ENCODE measurements around the gene STAB1.

GRCh38 chr3:52511509-52511908 lies 16.4 kb downstream of the STAB1 start:
- TF ChIP-seq SP1 (IDR thresholded peaks at IDR 0.05; ENCODE audit: low read depth, low read length) = no peak
- no peak for TF ChIP-seq ZNF274 (IDR thresholded peaks at IDR 0.05; ENCODE audit: borderline replicate concordance, extremely low read depth, low read length)
- TF ChIP-seq CTCF (IDR thresholded peaks at IDR 0.05; ENCODE audit: control extremely low read depth in 1 of 3, insufficient read depth in 1 of 3, low read depth in 1 of 3, low read length in 3 of 3) = no peak
- no peak for TF ChIP-seq POLR2A (IDR thresholded peaks at IDR 0.05; ENCODE audit: control extremely low read depth in 1 of 2, low read depth in 2 of 2, low read length in 2 of 2)
- no peak for TF ChIP-seq YY1 (IDR thresholded peaks at IDR 0.05; ENCODE audit: low read depth, low read length)
- no peak for TF ChIP-seq GABPA (IDR thresholded peaks at IDR 0.05; ENCODE audit: borderline replicate concordance, insufficient read depth, low read length)
- no peak for TF ChIP-seq EGR1 (IDR thresholded peaks at IDR 0.05; ENCODE audit: borderline replicate concordance, low read depth, low read length)
- TF ChIP-seq, protein P1, sequence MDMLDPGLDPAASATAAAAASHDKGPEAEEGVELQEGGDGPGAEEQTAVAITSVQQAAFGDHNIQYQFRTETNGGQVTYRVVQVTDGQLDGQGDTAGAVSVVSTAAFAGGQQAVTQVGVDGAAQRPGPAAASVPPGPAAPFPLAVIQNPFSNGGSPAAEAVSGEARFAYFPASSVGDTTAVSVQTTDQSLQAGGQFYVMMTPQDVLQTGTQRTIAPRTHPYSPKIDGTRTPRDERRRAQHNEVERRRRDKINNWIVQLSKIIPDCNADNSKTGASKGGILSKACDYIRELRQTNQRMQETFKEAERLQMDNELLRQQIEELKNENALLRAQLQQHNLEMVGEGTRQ (IDR thresholded peaks at IDR 0.05; ENCODE audit: low read length) = no peak
- no peak for TF ChIP-seq SIX5 (IDR thresholded peaks at IDR 0.05; ENCODE audit: low read depth, low read length)
- no peak for TF ChIP-seq TAF1 (IDR thresholded peaks at IDR 0.05; ENCODE audit: low read depth, low read length)
- TF ChIP-seq, protein P2, sequence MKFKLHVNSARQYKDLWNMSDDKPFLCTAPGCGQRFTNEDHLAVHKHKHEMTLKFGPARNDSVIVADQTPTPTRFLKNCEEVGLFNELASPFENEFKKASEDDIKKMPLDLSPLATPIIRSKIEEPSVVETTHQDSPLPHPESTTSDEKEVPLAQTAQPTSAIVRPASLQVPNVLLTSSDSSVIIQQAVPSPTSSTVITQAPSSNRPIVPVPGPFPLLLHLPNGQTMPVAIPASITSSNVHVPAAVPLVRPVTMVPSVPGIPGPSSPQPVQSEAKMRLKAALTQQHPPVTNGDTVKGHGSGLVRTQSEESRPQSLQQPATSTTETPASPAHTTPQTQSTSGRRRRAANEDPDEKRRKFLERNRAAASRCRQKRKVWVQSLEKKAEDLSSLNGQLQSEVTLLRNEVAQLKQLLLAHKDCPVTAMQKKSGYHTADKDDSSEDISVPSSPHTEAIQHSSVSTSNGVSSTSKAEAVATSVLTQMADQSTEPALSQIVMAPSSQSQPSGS (IDR thresholded peaks at IDR 0.05; ENCODE audit: low read length) = no peak
- TF ChIP-seq CEBPB (IDR thresholded peaks at IDR 0.05; ENCODE audit: low read depth, low read length) = no peak
- no peak for TF ChIP-seq PHF8 (conservative IDR thresholded peaks at IDR 0.05; ENCODE audit: low read depth, low read length)
